NCI-H1417 (cell line): Measurements from ENCODE around the gene VSIG10.
A peak's percentile ranks its signal among the peaks of the same experiment; 100 is the strongest.
"Not testable (repeated sequence)": the region's sequence is repeated elsewhere in the genome, so short reads cannot be mapped to it uniquely, and the experiment has no call there.

Experiments
- DNase-seq, 3 experiments: peaks; one replicate each; lab custom pipeline; 2025; lab: John Stamatoyannopoulos, UW

Gene VSIG10

GRCh38 chr12:118033902-118034301, 69.9 kb downstream of the VSIG10 start:
- DNase-seq = no peak

GRCh38 chr12:118033323-118033722, 70.5 kb downstream of the VSIG10 start:
- no peak for DNase-seq

GRCh38 chr12:118032188-118032587, 71.6 kb downstream of the VSIG10 start:
- no peak for DNase-seq

GRCh38 chr12:118029166-118029565, 74.6 kb downstream of the VSIG10 start:
- DNase-seq = no peak

GRCh38 chr12:118025168-118025567, 78.6 kb downstream of the VSIG10 start:
- DNase-seq = no peak

- peak in 1 of 3 experiments; percentile 78 for DNase-seq
Measured at GRCh38 chr12:118023301-118023860, 80.4 kb downstream of the VSIG10 start.

GRCh38 chr12:118022728-118023109, 81.1 kb downstream of the VSIG10 start:
- no peak for DNase-seq

- not testable (repeated sequence) for DNase-seq
Measured at GRCh38 chr12:118022097-118022727, 81.6 kb downstream of the VSIG10 start.

GRCh38 chr12:118020036-118020435, 83.8 kb downstream of the VSIG10 start:
- no peak for DNase-seq

- no peak for DNase-seq
Measured at GRCh38 chr12:118017926-118018325, 85.9 kb downstream of the VSIG10 start.

- DNase-seq = peak; percentile 99 to 100 (median 100)
Measured at GRCh38 chr12:118016424-118017264, 87.2 kb downstream of the VSIG10 start, which contains the start of gene RFC5. Gene RFC5 (plus strand): TSS chr12:118016703. CDS start chr12:118016828, 125 bp downstream.

GRCh38 chr12:118015944-118016343, 87.9 kb downstream of the VSIG10 start:
- DNase-seq = no peak

- DNase-seq = no peak
Measured at GRCh38 chr12:118015306-118015705, 88.5 kb downstream of the VSIG10 start.
